NCI-H2107 treated with DMSO at 0.1 percent for 48 hours (cell line): ENCODE measurements around the gene TMBIM6.
"Not testable (repeated sequence)": the region's sequence is repeated elsewhere in the genome, so short reads cannot be mapped to it uniquely, and the experiment has no call there.

Experiments
- DNase-seq: peaks from one replicate; lab custom pipeline; 2025; ENCODE audit not compliant: unreplicated experiment; lab: John Stamatoyannopoulos, UW

TMBIM6 gene

GRCh38 chr12:49776413-49776812, 35.1 kb downstream of the TMBIM6 start:
- peak; percentile 41 for DNase-seq

DNA sequence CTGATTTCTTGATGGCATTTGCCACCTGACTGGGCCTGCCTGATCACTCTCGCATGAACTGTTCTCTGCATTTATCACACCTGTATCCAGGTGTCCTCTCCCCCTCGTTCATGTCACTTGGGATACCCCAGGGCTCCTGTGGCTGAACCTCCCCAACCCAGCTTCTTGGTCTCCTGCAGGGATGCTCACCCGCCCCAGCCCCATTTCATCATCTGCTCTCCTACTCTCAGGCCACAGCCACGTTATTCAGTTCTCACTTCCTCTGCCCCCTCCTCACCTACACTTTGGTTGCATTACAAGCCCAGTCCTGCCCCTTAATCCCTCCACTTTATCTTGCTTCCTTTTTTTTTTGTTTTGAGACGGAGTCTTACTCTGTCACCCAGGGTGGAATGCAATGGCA, 35.5 kb downstream of the TMBIM6 start:
- DNase-seq = no peak

DNA sequence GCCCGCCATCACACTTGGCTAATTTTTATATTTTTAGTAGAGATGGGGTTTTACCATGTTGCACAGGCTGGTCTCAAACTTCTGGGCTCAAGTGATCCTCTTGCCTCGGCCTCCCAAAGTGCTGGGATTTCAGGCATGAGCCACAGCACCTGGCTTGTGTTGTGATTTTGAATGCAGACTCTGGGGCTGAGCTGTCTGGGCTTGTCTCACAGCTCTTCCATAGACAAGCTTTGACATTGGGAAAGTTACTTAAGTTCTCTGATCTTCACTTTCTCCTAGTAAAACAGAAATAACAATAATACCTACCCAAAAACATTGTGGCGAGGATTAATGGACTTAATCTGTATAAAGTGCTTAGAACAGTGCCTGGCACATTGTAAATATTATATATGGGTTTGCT, 36.0 kb downstream of the TMBIM6 start:
- DNase-seq = no peak

DNA sequence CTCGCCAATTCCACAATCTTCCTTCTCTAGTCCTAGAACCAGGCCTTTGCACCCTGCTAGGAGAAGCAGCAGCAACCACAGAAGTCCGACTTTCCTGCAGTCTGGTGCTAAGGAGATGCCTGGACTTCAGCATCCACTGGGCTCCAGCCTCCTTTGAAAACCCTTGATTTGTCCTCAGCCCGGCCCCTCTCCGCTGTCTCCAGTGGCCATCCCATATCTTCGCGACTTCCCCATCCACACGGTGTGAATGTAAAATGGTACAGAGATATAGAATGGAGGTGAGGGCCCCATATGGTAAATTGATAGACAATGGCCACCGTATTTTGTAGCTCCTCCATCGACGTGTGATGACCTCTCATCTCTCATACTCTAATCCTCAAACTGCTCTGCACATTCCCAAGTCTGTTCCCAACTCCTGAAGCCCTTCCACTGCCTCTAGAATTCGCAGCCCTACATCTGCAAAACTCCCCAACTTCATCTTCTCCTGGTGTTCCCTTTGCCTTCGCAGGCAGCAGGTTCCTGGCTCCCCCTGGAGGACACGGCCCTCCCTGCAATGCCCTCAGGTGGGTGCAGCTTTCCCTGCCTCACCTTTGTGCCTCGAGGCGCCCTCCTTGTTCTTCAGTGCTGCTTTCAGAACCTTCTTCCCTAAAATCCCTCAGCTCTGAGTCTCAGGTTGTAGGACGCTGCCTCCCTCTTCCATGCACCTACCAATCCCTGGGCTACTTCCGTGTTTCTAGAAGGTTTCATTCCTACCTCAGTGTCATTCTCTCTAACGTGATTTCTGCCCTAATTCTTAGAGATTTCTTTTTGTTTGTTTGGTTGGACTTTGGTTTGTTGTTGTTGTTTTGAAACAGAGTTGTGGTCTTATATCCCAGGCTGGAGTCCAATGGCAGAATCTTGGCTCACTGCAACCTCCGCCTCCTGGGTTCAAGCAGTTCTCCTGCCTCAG, 36.7 kb downstream of the TMBIM6 start:
- DNase-seq = peak; percentile 20

DNA sequence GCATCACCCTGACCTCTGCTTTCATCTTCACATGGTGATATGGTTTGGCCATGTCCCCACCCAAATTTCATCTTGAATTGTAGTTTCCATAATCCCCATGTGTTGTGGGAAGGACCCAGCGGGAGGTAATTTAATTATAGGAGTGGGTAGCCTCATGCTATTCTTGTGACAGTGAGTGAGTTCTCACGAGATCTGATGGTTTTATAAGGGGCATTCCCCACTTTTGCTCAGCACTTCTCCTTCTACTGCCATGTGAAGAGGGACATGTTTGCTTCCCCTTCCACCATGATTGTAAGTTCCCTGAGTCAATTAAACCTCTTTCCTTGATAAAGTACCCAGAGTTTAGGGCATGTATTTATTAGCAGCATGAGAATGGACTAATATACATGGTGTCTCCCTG, 38.2 kb downstream of the TMBIM6 start:
- DNase-seq = no peak

GRCh38 chr12:49780914-49781313, 39.6 kb downstream of the TMBIM6 start:
- not testable (repeated sequence) for DNase-seq

GRCh38 chr12:49783917-49784676, 42.7 kb downstream of the TMBIM6 start:
- no peak for DNase-seq

DNA sequence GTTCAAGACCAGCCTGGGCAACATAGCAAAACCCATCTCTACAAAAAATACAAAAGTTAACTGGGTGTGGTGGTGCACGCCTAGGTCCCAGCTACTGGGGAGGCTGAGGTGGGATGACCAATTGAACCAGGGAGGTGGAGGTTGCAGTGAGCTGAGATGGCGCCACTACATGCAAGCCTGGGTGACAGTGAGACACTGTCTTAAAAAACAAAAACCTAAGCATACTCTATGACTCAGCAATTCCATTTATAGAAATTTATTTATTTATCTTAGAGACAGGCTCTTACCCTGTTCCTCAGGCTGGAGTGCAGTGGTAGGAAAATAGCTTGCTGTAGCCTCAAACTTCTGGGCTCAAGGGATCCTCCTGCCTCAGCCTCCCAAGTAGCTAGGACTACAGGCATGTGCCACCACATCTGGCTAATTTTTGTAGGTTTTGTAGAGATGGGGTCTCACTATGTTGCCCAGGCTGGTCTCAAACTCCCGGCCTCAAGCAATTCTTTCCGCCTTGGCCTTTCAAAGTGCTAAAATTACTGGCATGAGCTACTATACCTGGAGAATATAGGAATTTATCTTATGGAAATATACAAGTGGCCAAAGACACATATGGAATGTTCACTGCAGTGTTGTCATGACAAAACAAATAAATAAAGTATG, 43.5 kb downstream of the TMBIM6 start:
- DNase-seq = no peak

- DNase-seq = no peak
These were observed 46.3 kb downstream of the TMBIM6 start for GRCh38 chr12:49787672-49788071.

DNA sequence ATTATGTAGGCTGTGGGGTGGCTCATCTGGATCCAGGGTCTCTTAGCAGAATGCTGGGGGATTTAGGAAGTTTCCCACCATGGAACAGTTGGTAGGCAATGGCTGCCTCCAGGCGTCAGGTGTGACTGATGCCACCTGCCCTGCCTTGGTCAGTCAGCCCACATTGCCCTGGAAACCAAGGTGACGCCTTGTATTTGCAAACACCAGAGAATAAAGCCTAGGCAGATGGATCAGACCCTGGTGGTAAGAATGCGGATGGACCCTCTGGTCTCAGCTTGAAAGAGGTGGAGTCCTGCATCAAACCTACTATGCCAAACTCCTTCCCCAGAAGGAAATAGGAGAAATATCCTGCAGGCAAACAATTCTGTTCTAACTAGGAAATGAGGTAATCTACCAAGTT, 48.6 kb downstream of the TMBIM6 start:
- no peak for DNase-seq

GRCh38 chr12:49790741-49791555, 49.6 kb downstream of the TMBIM6 start:
- no peak for DNase-seq

GRCh38 chr12:49791700-49792099, 50.3 kb downstream of the TMBIM6 start:
- no peak for DNase-seq

DNA sequence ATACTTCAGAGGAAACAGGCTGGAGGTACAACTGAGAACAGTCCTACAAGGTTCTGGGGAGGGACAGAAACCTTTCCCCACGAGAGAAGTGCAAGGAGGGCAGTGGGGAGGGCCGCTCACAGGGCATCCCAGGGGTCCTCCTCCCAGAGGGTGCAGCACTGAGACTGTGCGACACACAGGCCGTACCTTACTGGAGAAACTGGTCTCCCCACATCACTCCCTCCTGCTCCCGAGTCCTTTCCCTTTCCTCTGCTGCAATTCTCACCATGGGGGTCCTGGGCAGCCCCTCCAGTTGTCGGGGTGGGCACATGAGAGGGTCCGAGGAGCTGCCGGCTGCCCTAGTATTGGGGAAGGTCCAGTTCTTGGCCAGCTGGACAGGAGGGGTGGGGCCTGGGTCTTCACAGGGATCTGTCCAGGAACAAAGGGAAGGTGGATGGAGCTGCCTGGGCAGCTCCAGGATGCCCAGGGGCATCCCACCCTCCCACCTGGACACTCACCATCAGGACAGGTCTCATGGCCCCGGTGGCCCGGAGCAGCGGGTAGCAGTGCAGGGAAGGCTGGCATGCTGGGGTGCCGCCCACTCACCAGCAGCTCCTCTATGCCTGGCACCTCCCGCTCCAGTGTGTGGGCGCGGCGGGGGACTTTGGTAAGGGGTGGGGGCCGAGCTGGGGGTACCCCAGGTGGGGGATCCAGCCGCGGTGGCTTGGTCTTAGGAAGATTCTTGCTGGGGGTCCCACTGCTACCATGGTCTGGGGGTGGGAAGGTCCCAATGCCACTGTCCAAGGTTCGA, 51.0 kb downstream of the TMBIM6 start:
- no peak for DNase-seq

GRCh38 chr12:49792976-49793580, 51.7 kb downstream of the TMBIM6 start:
- DNase-seq = no peak

DNA sequence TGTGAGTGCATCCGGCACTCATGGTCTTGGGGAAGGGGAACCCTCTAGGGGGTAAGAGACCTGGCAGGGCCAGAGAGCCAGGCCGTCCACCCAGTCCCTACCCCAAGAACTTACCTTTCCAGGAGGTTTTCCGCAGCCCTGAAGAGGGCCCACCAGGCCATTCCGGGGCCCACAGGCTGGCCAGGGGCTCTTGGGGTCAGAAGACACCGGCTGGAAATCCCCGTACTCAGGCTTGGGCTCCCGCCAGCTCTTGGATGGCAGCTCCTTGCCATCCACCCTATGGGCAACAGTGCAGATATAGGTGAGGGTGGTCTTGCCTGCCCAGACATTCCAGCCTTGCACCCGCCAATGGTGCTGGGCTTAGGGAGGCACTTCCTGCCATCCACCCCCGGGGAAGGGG, 52.3 kb downstream of the TMBIM6 start:
- DNase-seq = no peak

- DNase-seq = no peak
These were observed 52.7 kb downstream of the TMBIM6 start for GRCh38 chr12:49794021-49794420.

DNA sequence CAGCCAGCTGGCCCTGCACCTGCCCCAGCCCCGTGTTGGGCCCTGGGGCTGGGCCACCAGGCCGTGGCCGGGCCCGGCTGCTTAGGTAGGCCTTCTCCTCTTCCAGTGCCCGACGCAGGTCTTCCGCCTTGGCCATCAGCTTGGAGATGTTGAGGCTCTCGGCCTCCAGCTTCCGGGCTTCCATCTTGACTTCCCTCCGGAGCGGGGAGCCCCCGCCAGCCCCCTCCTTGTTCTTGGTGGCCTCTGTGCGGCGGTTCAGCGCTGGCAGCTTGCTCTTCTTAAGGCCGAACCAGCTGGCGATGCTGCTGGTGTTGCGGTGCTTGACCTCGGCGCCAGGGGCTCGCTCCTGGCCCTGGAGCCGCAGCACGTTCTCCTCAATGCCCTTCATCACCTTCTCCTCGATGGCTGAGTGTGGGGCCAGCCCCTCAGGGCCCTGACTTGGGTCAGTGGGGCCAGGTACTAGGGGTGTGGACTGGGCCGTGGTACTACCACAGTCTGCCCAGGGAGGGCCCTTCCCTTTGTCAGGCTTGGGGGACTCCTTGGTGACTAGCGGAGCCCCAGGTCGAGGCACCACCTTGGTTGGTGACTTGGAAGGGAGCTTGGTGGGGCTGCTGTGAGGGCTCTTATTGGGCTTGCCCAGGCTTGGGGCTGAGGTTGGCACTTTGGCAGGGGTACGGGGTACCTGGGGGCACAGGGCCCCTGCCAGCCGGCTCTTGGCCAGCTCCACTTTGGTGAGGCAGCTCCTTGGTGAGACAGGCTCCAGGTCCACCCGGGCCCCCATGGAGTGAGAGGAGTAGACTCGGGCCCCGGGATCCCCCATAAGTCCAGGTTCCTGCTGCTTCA, 53.7 kb downstream of the TMBIM6 start:
- no peak for DNase-seq

- DNase-seq = no peak
These were observed 54.3 kb downstream of the TMBIM6 start for GRCh38 chr12:49795654-49796105.

- DNase-seq = no peak
These were observed 54.8 kb downstream of the TMBIM6 start for GRCh38 chr12:49796155-49796554.
